ENCODE measurements around the gene FAM107A.

Gene FAM107A

DNA sequence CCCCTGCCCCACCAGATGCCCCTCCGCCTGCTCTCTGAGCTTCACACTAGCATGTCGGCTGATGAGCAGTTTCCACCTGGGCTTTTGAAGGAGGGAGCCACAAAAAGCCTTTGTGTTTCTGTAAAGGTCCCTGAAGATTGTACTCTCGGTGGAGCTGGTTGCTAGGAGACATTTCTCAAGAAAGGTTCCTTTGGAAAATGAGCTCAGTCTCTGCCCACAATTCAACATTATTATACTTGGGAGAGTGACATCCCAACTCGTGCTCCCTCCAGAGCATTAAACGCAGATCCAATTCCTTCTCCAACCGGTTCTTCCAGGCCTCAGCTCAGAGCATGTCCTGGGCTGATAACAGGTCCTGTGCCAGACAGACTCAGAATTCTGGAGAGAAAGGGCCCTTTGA, 26.8 kb upstream of the FAM107A start:
- Histone ChIP-seq H3K4me2 (ENCODE audit: low read length) (no peak overlapping the region), H4K20me1 (ENCODE audit: insufficient read depth, low read length) (no peaks in the 10 kb centered on the region), H3K9me2 (ENCODE audit: low read depth, low read length) (no peaks in the 10 kb centered on the region), H3K4me3 (ENCODE audit: low read depth, low read length, poor library complexity, severe bottlenecking) (no peak overlapping the region), H3K9me3 (ENCODE audit: low read length) (no peaks in the 10 kb centered on the region), H3K4me1 (ENCODE audit: insufficient read depth, low read length, severe bottlenecking) (no peaks in the 10 kb centered on the region), H3K9ac (ENCODE audit: low read length) (no peak overlapping the region), H3K36me3 (ENCODE audit: insufficient read depth, low read length) (no peaks in the 10 kb centered on the region), H3K27ac (ENCODE audit: low read depth, low read length, poor library complexity, severe bottlenecking) (no peak overlapping the region), H3K79me2 (ENCODE audit: insufficient read depth, low read length) (no peaks in the 10 kb centered on the region), H3K27me3 (ENCODE audit: insufficient read depth, low read length) (no peaks in the 10 kb centered on the region), H3F3A (ENCODE audit: insufficient read depth, low read length) (no peaks in the 10 kb centered on the region), H2AFZ (ENCODE audit: low read length) (no peak overlapping the region)
- TF ChIP-seq, protein P1, sequence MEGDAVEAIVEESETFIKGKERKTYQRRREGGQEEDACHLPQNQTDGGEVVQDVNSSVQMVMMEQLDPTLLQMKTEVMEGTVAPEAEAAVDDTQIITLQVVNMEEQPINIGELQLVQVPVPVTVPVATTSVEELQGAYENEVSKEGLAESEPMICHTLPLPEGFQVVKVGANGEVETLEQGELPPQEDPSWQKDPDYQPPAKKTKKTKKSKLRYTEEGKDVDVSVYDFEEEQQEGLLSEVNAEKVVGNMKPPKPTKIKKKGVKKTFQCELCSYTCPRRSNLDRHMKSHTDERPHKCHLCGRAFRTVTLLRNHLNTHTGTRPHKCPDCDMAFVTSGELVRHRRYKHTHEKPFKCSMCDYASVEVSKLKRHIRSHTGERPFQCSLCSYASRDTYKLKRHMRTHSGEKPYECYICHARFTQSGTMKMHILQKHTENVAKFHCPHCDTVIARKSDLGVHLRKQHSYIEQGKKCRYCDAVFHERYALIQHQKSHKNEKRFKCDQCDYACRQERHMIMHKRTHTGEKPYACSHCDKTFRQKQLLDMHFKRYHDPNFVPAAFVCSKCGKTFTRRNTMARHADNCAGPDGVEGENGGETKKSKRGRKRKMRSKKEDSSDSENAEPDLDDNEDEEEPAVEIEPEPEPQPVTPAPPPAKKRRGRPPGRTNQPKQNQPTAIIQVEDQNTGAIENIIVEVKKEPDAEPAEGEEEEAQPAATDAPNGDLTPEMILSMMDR (IDR thresholded peaks at IDR 0.05; ENCODE audit: low read length): no peak
- no peak for TF ChIP-seq EZH2 (IDR thresholded peaks at IDR 0.05; ENCODE audit: borderline replicate concordance, low read length)

DNA sequence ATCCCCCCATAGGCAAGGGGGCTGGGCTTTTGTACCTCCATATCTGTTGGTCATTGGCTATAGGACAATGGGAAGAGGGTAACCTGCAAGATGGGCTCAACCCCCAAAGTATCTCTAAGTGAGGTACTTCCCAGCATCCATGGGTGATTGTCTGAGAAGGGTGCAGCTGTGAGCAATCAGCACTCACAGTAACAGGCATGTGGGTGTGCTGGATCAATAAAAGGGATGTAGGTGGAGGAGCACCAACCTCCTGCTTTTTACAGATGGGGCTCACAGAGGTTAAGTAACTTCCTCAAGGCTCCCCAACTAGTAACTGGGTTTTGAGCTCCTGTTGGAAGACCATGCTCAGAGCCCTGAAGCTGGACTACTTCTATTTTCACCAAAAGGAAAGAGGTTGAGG, 26.4 kb upstream of the FAM107A start:
- Histone ChIP-seq H3K27me3 (ENCODE audit: insufficient read depth, low read length) (no peaks in the 10 kb centered on the region), H3K4me3 (ENCODE audit: low read depth, low read length, poor library complexity, severe bottlenecking) (no peak overlapping the region), H2AFZ (ENCODE audit: low read length) (no peak overlapping the region), H3K27ac (ENCODE audit: low read depth, low read length, poor library complexity, severe bottlenecking) (no peak overlapping the region), H4K20me1 (ENCODE audit: insufficient read depth, low read length) (no peaks in the 10 kb centered on the region), H3K79me2 (ENCODE audit: insufficient read depth, low read length) (no peaks in the 10 kb centered on the region), H3K9ac (ENCODE audit: low read length) (no peak overlapping the region), H3K36me3 (ENCODE audit: insufficient read depth, low read length) (no peaks in the 10 kb centered on the region), H3K4me1 (ENCODE audit: insufficient read depth, low read length, severe bottlenecking) (no peaks in the 10 kb centered on the region), H3K4me2 (ENCODE audit: low read length) (no peak overlapping the region), H3F3A (ENCODE audit: insufficient read depth, low read length) (no peaks in the 10 kb centered on the region), H3K9me3 (ENCODE audit: low read length) (no peaks in the 10 kb centered on the region), H3K9me2 (ENCODE audit: low read depth, low read length) (no peaks in the 10 kb centered on the region)
- TF ChIP-seq EZH2 (IDR thresholded peaks at IDR 0.05; ENCODE audit: borderline replicate concordance, low read length): no peak
- TF ChIP-seq, protein P1 (IDR thresholded peaks at IDR 0.05; ENCODE audit: low read length): no peak

DNA sequence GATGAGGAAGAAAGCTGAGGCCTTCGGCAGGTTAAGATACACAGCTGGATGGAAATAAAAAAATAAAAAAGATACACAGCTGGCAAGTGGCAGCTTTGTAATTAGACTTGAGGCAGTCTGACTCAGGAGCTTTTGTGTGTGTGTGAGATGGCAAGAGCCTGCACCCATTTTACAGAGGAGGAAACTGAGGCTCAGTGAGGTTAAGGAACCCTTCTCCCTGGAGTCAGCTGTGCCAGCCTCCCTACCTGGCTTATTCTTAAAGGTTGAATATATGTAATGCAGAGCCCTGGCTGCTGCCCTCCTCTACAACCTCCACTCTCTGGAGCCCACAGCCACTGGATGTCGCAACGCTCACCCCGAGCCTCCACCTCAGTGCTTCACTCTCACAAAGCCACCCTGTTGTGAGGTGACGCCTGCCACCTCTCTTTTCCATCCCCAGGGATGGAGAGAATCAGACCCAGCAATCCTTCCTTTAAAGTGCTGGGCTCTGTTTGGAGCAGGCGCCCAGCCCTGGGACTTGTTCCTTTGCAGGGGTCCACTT, 20.6 kb upstream of the FAM107A start:
- H4K20me1 ChIP-seq (ENCODE audit: insufficient read depth, low read length): no peaks in the 10 kb centered on the region

More for the DNA sequence above, 20.6 kb upstream of the FAM107A start:
- no peak for TF ChIP-seq EZH2 (IDR thresholded peaks at IDR 0.05; ENCODE audit: borderline replicate concordance, low read length)
- TF ChIP-seq, protein P1 (IDR thresholded peaks at IDR 0.05; ENCODE audit: low read length): no peak
- Histone ChIP-seq H3K4me2 (ENCODE audit: low read length) (no peak overlapping the region), H3F3A (ENCODE audit: insufficient read depth, low read length) (no peaks in the 10 kb centered on the region), H3K79me2 (ENCODE audit: insufficient read depth, low read length) (no peaks in the 10 kb centered on the region), H3K4me1 (ENCODE audit: insufficient read depth, low read length, severe bottlenecking) (no peaks in the 10 kb centered on the region), H3K9ac (ENCODE audit: low read length) (no peak overlapping the region), H3K9me2 (ENCODE audit: low read depth, low read length) (no peaks in the 10 kb centered on the region), H3K27me3 (ENCODE audit: insufficient read depth, low read length) (no peaks in the 10 kb centered on the region), H3K9me3 (ENCODE audit: low read length) (no peaks in the 10 kb centered on the region), H2AFZ (ENCODE audit: low read length) (no peak overlapping the region), H3K36me3 (ENCODE audit: insufficient read depth, low read length) (no peaks in the 10 kb centered on the region), H3K4me3 (ENCODE audit: low read depth, low read length, poor library complexity, severe bottlenecking) (no peak overlapping the region), H3K27ac (ENCODE audit: low read depth, low read length, poor library complexity, severe bottlenecking) (no peak overlapping the region)

All from OCI-LY1 (cell line).